GM19467 (cell line): ENCODE results near the gene ADARB2.

ENCODE experiments used
- ATAC-seq: cut with Tn5 transposase; IDR thresholded peaks from one replicate; pipeline ENCODE4 v1.9.1; 2021; ENCODE audit warnings: mild to moderate bottlenecking, moderate library complexity; ENCODE audit not compliant: unreplicated experiment

The ADARB2 gene

DNA sequence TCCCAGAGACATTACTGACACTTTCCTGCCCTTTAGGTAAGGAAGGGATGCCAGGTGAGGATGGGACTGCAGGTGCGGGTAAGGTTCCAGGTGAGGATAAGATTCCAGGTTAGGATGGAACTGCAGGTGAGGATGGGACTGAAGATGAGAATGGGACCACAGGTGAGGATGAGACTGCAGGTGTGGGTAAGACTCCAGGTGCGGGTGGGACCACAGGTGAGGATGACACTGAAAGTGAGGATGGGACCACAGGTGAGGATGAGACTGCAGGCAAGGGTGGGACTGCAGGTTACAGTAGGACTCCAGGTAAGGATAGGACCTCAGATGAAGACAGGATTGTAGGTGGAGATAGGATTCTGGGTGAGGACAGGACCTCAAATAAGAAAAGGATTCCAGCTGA lies 358.9 kb downstream of the ADARB2 start:
- ATAC-seq: no peak

GRCh38 chr10:1377740-1378397 lies 359.5 kb downstream of the ADARB2 start:
- ATAC-seq: no peak

DNA sequence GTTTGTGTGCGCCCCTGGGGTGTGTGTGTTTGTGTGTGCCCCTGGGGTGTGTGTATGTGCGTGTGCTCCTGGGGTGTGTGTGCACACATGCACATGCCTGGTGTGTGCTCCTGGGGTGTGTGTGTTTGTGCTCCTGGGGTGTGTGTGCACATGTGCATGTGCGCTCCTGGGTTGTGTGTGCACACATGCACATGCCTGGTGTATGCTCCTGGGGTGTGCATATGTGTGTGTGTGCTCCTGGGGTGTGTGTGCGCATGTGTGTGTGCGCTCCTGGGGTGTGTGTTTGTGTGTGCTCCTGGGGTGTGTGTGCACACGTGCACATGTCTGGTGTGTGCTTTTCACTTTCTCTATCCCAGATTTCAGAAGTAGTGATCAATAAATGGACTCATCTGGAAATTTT lies 360.1 kb downstream of the ADARB2 start:
- ATAC-seq: no peak

DNA sequence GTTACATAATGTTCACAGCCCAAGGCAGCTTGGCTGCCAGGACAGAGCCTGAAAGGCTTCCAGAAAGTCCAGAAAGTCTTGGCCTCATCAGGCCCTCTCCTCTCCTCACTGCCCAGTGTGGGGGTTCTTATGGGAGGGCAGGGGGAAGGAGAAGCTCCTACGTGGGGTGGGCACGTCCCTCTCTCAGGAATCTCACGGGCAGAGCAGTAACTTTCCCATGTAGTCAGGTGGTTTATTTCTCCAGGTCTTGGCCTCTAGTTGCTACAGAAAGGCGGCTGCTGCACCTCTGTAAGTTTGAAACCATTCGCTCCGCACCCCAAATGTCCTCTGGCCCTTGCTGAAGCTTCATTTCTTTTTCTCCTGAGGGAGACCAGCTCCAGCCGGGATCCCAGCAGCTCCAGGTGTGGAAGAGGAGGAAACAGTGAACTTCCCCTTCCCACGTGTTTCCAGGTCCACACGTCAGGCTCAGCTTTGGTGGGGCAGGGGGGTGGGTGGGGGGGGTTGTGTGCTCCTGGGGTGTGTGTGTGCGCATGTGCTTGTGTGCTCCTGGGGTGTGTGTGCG lies 360.9 kb downstream of the ADARB2 start:
- no peak for ATAC-seq

- ATAC-seq: no peak
These were observed 361.8 kb downstream of the ADARB2 start for GRCh38 chr10:1375346-1376170.

DNA sequence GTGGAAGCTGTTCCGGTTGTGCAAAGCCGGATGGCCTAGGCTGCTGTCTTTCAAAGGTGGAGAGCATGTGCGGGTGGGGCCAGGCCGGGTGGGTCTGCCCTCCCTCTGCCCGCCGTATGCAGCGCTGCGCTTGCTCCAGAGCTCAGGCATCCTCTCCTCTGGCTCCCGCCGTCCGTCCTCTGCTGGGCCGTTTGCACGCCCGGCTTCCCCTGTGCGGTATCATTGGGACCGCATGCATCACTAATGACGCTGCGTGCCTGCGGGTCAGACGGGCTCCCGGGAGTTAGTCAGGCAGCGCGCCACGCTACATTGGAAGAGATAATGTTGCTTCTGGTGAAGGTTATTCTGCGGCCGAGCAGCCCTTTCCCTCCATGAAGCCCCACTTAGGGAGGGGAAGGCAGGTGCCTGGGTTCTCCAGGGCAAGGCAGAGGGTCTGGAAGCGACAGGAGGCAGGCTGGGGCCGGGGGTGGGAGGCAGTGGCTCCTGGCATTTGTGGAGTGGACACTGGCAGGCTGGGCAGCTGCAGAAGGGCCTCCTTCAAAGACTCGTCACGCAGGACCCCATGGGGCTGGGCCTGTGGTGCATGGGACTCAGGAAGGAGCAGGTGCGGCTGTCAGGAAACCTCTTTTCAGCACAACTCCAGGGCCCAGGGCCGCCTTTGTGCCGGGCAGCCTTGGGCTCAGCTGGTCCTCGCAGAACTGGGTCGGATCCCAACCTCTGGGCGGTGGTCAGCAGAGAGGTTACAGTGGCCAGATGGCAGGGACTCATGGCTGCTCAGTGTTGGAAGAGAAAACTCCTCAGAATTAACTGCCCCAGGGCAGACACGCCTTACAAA lies 362.6 kb downstream of the ADARB2 start:
- no peak for ATAC-seq

DNA sequence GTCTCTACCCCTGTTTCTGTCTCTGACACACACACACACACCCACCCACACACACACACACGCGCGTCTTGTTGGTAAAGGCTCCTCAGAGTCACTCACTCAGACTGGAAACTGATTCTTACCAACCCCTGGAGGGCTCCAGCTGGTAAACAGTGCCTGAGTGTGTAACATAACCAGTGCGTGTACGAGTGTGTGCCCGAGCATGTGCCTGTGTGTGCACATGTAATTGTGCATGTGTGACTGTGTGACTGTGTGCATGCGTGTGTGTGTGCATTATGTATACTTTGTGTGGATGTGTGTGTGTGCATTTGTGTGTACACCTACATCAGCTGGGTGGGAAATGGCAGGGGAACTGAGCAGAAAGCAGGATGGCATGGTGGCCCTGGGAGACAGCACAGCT lies 364.0 kb downstream of the ADARB2 start:
- no peak for ATAC-seq

DNA sequence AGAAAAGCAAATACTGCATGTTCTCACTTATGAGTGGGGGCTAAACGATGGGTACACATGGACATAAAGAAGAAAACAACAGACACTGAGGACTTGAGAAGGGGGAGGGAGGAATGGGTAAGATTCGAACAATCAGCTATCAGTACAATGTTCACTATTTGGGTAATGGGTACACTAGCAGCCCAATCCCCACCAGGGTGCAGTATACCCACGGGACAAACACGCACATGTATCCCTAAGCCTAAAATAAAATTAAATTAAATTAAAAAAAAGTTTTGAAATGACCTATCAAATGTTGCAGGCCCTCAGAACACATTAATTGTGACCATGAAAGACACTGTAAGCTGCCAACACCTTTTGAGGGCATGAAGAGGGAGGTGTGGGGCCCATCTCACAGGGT lies 365.1 kb downstream of the ADARB2 start:
- no peak for ATAC-seq

- no peak for ATAC-seq
These were observed 367.0 kb downstream of the ADARB2 start for GRCh38 chr10:1370298-1370697.

DNA sequence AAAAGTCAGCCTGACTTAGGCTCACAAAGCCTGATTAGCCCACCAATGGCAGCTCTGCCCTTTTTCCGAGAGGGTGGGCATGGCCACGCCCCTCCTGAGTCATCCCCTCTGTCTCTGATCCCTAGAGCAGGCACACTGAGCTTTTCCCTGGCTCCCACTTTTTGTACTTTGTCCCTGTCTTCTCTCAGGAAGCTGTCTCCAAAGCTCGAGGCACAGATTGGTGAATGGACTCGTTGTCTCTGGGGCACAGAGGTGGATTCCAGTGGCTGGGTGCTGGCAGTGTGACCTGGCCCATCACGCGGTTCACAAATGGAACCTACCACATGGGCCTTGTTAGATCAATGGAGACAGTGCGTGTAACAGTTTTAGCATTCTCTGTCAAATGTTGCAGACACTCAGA lies 367.7 kb downstream of the ADARB2 start:
- ATAC-seq: no peak

GRCh38 chr10:1369197-1369596 lies 368.1 kb downstream of the ADARB2 start:
- ATAC-seq: no peak

- ATAC-seq: no peak
These were observed 368.5 kb downstream of the ADARB2 start for GRCh38 chr10:1368842-1369171.

GRCh38 chr10:1367938-1368841 lies 369.1 kb downstream of the ADARB2 start:
- ATAC-seq: no peak

GRCh38 chr10:1366811-1367425 lies 370.4 kb downstream of the ADARB2 start:
- ATAC-seq: no peak

DNA sequence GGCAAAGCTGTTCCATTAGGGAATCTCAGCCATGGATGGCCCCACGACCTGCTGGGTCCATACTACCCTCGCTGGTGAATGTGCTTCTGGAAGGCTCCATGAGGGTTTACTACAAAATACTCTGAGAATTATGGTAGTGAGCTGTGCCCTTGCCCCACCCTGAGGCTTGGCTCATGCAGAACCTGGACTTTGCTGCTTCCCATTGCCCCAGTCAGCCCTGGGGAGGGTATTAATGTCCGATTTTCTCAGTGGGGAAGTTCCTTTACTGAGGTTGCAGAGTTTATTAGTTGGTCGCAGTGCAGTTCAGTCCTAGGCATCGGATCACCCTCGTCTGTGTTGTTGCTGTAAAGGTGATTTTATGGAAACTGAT lies 371.0 kb downstream of the ADARB2 start:
- no peak for ATAC-seq

- no peak for ATAC-seq
These were observed 371.6 kb downstream of the ADARB2 start for GRCh38 chr10:1365540-1366321.

- ATAC-seq: no peak
These were observed 373.0 kb downstream of the ADARB2 start for GRCh38 chr10:1364151-1364910.

DNA sequence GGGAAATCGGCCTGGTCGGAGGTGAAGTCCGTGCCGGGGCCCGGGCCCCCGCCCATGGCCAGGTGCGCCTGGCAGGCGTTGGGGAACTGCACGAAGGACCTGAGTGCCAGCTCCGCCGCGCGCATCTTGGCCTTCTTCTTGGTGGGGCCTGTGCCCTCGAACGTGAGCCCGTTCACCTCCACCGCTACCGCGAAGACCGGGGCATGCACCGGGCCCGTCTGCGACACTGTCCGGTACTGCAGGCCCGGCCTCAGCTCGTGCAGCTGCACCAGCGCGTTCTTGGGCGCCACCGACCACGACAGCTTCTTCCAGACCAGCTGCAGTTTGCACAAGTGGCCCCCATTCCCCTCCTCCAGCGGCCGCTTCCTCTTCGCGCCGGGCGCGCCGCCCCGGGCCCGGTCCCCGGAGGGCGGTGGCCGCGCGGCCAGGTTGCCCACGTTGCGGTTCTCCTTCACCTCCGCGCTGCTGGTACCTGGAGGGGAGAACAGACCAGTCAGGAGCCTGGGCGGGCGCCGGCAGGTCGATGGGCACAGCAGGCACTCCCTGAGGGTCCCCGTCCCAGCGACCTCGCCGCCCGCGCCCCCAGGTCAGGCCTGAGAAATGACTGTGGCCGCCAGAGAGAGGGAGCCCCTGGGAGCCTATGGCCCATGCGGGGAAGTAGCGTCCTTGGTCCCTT lies 373.7 kb downstream of the ADARB2 start:
- no peak for ATAC-seq
